ENCODE results near the gene NFE2L2. TPM values are rescaled to one million over a fixed set of nuclear protein-coding genes. Genes with fewer than 3 reads are reported as not detected.

The NFE2L2 gene
- total and polyA plus RNA-seq, 2 experiments from 2014 or later = 35.0 to 39.1 TPM

GRCh38 chr2:177256695-177257094 is 7.8 kb downstream of the NFE2L2 start (continued):
- TF ChIP-seq CREB1 (CRISPR knock-in tag; IDR thresholded peaks at IDR 0.05; ENCODE audit: low read depth) (no peak), NANOG (IDR thresholded peaks at IDR 0.05; ENCODE audit: borderline replicate concordance) (no peak), ZNF114 (CRISPR knock-in tag; IDR thresholded peaks at IDR 0.05) (no peak)

- Mint-ChIP-seq H3K36me3 (ENCODE audit: low read depth) (peaks cover 39% of the 10 kb centered on the region), H3K9me3 (peaks cover 21% of the 10 kb centered on the region), H3K27me3 (ENCODE audit: insufficient read depth, low read depth, poor library complexity) (peaks cover 10% of the 10 kb centered on the region), H3K4me3 (no peak overlapping the region), H3K4me1 (peaks cover 51% of the 10 kb centered on the region), H3K27ac (no peak overlapping the region)
- Histone ChIP-seq H3K27me3 (ENCODE audit: insufficient read depth) (no peaks in the 10 kb centered on the region), H3F3A (replicated peaks; ENCODE audit: low read depth) (no peaks in the 10 kb centered on the region), H3K27ac (ENCODE audit: low read depth) (no peak overlapping the region), H3K4me3 (no peak overlapping the region), H3K4me2 (no peak overlapping the region), H3K4me1 (ENCODE audit: insufficient read depth) (peaks cover 30% of the 10 kb centered on the region), H3K36me3 (ENCODE audit: insufficient read depth) (0 out of 2 replicates have a peak, but pooled peaks cover 6% of the 10 kb centered on the region), H2AFZ (no peak overlapping the region), H4K20me1 (replicated peaks; ENCODE audit: insufficient read depth) (peaks cover 53% of the 10 kb centered on the region), H3K9me2 (ENCODE audit: insufficient read depth) (no peaks in the 10 kb centered on the region), H3K79me2 (replicated peaks; ENCODE audit: insufficient read depth) (peaks cover 100% of the 10 kb centered on the region)
- TF ChIP-seq ZNF114 (CRISPR knock-in tag; IDR thresholded peaks at IDR 0.05) = no peak
- TF ChIP-seq JUNB (IDR thresholded peaks at IDR 0.05; ENCODE audit: unreplicated experiment) = no peak
- TF ChIP-seq EZH2phosphoT487 (IDR thresholded peaks at IDR 0.05; ENCODE audit: unreplicated experiment) = no peak
- TF ChIP-seq ETS1 (IDR thresholded peaks at IDR 0.05) = no peak
- no peak for TF ChIP-seq ZNF462 (CRISPR knock-in tag; IDR thresholded peaks at IDR 0.05)
- no peak for TF ChIP-seq NANOG (IDR thresholded peaks at IDR 0.05; ENCODE audit: borderline replicate concordance)
- no peak for TF ChIP-seq POLR2AphosphoS5 (IDR thresholded peaks at IDR 0.05; ENCODE audit: low read depth)
- no peak for TF ChIP-seq CTCF (conservative IDR thresholded peaks at IDR 0.05; ENCODE audit: low read depth in 2 of 2)
- TF ChIP-seq CREB1 (CRISPR knock-in tag; IDR thresholded peaks at IDR 0.05; ENCODE audit: low read depth) = no peak
- no peak for TF ChIP-seq REST (IDR thresholded peaks at IDR 0.05; ENCODE audit: unreplicated experiment)
- no peak for TF ChIP-seq EZH2 (IDR thresholded peaks at IDR 0.05; ENCODE audit: low read depth, unreplicated experiment)
- TF ChIP-seq ZNF331 (CRISPR knock-in tag; IDR thresholded peaks at IDR 0.05; ENCODE audit: low read depth) = no peak
- no peak for TF ChIP-seq STAT1 (IDR thresholded peaks at IDR 0.05; ENCODE audit: unreplicated experiment)
- ATAC-seq (no peak), DNase-seq (ENCODE audit: low spot score) (no peak)
Observed at GRCh38 chr2:177256026-177256425, 8.5 kb downstream of the NFE2L2 start.

Measured in GM23338 (cell line).